Colonic mucosa (tissue), 4 donors: ENCODE measurements around the gene ABCG1. TPM values are rescaled to one million over a fixed set of nuclear protein-coding genes. Genes with fewer than 3 reads are reported as not detected.

Source experiments
- DNase-seq: peaks from one replicate; pipeline ENCODE4 v3.0.0-alpha.2; 2020
- H3K27ac ChIP-seq: fragments of 200-600 bp; one replicate; pipeline ENCODE4 v1.8.0; 2021
- H3K27me3 ChIP-seq: fragments of 200-600 bp; one replicate; pipeline ENCODE4 v1.8.0; 2021
- H3K36me3 ChIP-seq: fragments of 200-600 bp; one replicate; pipeline ENCODE4 v1.8.0; 2021
- H3K4me1 ChIP-seq: fragments of 200-600 bp; one replicate; pipeline ENCODE4 v1.8.0; 2021; ENCODE audit warnings: mild to moderate bottlenecking
- H3K4me3 ChIP-seq: fragments of 200-600 bp; one replicate; pipeline ENCODE4 v1.8.0; 2021
- H3K9ac ChIP-seq, 2 donors: one replicate each; pipeline ENCODE4 v1.7.0; 2013; ENCODE audit warnings: control low read depth in 2 of 2, low read depth in 2 of 2, low read length in 2 of 2
- H3K9me3 ChIP-seq: fragments of 200-600 bp; one replicate; pipeline ENCODE4 v1.8.0; 2021
- intact Hi-C: fragments of 100-400 bp; cut with DNase I; formaldehyde crosslinking; loops from one replicate; pipeline ENCODE4 v1.14.1; 2022
- total RNA-seq, 2 donors: library from RNA; stranded (reverse); fragmentation: NEBNext Ultra II Directional in 1 of 2; extraction: Animal tissue kit (Norgen Biotek cat#: 25700) in 1 of 2; gene quantifications; one replicate each; pipeline ENCODE4 v1.2.1, GENCODE V29; 2021
- TF ChIP-seq, protein P1 (sequence below): fragments of 200-600 bp; IDR thresholded peaks from one replicate; pipeline ENCODE4 v1.8.0; 2022; ENCODE audit warnings: antibody characterized with exemption, mild to moderate bottlenecking
- donor health status: healthy.
- donor health status: DM: no; HTN: no; CAD: no.
- donor health status: DM: no; HTN: no; CAD: no.

The ABCG1 gene
- total RNA-seq, 2 donors from 2014 or later, result 13.8 to 60.0 TPM

DNA sequence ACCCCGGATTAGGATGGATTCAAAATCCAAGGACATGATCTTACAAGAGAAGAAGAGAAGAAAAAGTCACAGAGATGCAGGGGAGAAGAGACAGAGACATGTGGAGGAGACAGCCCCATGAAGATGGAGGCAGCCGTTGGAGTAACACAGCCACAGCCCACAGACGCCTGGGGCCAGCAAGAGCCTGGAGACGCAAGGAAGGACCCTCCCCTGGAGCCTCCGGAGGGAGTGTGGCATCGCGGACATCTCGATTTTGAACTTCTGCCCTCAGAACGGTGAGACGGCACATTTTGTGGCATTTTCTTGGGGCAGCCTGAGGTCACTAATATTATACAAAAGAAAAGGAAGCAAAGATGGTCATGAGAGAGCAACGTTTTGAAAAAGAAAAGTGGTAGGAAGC lies 28.8 kb downstream of the ABCG1 start:
- H3K4me1 ChIP-seq, result no peaks in the 10 kb centered on the region
- no peak overlapping the region for H3K9ac ChIP-seq
- intact Hi-C loops, result no loop called here
- no peaks in the 10 kb centered on the region for H3K36me3 ChIP-seq
- no peak overlapping the region for H3K4me3 ChIP-seq
- no peaks in the 10 kb centered on the region for H3K9me3 ChIP-seq
- no peak overlapping the region for H3K27ac ChIP-seq
- H3K27me3 ChIP-seq, result no peaks in the 10 kb centered on the region
- DNase-seq, result no peak
- TF ChIP-seq, protein P1, sequence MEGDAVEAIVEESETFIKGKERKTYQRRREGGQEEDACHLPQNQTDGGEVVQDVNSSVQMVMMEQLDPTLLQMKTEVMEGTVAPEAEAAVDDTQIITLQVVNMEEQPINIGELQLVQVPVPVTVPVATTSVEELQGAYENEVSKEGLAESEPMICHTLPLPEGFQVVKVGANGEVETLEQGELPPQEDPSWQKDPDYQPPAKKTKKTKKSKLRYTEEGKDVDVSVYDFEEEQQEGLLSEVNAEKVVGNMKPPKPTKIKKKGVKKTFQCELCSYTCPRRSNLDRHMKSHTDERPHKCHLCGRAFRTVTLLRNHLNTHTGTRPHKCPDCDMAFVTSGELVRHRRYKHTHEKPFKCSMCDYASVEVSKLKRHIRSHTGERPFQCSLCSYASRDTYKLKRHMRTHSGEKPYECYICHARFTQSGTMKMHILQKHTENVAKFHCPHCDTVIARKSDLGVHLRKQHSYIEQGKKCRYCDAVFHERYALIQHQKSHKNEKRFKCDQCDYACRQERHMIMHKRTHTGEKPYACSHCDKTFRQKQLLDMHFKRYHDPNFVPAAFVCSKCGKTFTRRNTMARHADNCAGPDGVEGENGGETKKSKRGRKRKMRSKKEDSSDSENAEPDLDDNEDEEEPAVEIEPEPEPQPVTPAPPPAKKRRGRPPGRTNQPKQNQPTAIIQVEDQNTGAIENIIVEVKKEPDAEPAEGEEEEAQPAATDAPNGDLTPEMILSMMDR, result no peak

- Histone ChIP-seq H3K9ac (no peak overlapping the region), H3K4me3 (no peak overlapping the region), H3K27ac (no peak overlapping the region), H3K36me3 (no peaks in the 10 kb centered on the region), H3K27me3 (no peaks in the 10 kb centered on the region), H3K9me3 (no peaks in the 10 kb centered on the region), H3K4me1 (no peaks in the 10 kb centered on the region)
- no peak for DNase-seq
- intact Hi-C loops, result no loop called here
- TF ChIP-seq, protein P1, result no peak
Measured at GRCh38 chr21:42248241-42248640, 29.3 kb downstream of the ABCG1 start.

DNA sequence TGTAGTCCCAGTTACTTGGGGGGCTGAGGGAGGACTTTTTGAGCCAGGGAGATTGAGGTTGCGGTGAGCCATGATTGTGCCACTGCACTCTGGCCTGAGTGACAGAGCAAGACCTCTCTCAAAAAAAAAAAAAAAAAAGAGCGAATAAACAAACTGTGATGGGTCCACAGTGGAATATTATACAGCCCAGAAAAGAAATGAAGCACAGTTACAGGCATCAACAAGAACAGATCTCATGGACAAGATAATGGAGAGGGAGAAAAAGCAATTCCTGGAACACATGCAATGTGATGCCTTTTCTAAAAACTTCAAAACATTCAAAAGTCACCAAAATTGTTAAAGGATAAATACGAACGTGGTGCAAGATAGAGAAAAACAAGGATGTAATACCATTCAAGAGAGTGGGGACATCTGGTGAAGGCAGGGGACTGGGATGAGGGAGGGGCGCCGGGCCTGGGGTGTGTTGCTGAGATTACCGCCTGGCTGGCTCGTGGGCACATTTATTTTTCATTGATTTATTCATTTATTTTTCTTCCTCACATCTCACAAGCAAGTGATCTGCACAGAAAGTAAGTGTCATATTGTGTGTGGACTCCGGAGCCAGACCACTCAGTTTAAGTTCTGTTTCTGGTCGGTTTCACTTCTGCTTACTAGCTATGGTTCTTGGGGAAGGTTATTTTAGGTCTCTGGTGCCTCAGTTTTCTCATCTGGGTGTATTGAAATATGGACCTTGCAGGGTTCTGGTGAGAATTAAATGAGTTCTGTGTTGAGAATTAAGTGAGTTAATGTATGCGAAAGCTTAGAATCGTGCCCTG lies 30.1 kb downstream of the ABCG1 start:
- Histone ChIP-seq H3K27me3 (no peaks in the 10 kb centered on the region), H3K27ac (no peak overlapping the region), H3K36me3 (no peaks in the 10 kb centered on the region), H3K9ac (no peak overlapping the region), H3K4me3 (no peak overlapping the region), H3K4me1 (no peaks in the 10 kb centered on the region), H3K9me3 (no peaks in the 10 kb centered on the region)
- no peak for DNase-seq
- TF ChIP-seq, protein P1, result no peak
- intact Hi-C loops, result no loop called here

DNA sequence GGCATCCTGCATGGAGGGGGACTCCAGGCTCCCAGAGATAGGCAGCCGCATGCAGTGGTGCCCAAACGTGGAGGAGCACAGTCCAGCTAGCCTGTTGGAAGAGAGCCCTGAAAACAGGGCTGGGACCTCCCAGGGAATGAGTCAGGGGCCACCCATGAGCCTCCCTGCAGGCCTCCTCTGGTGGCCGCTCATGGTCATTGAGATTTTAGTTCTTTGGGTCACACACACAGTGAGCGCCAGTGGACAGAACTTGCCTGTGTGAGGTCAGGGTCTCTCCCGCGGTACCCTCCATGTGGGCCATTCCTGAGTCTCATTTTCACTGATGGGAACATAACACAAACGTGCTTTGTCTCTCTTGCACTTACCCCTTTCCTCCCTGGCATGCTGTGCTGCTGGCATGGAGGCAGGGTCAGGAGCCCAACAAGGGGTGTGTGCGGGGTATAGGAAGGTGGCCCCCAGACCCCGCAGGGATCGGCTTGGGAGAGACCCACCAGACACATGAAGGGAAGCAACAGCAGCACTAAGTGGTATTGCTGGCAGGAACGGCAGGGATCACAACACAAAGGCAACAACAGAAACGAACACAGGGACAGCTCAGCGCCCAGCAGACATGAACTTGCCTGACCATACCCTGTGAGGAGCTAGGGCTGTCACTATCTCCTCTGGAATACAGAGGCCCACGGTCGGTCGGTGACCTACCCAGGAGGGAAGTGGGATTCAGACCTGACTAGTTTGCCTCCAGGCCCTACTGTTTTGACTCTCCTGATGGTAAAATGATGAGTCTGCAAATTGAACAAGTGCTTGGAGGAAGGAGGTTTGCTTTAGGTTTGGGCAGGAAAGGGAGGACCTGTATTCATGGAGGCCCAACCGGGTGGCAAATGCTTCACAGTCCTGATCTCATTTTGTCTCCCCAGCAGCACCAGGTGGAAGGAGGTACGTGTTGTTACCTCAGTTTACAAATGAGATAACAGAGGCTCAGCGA lies 31.8 kb downstream of the ABCG1 start:
- no peak for DNase-seq
- intact Hi-C loops, result no loop called here
- Histone ChIP-seq H3K36me3 (no peaks in the 10 kb centered on the region), H3K4me1 (no peaks in the 10 kb centered on the region), H3K27me3 (no peaks in the 10 kb centered on the region), H3K9me3 (no peaks in the 10 kb centered on the region), H3K9ac (no peak overlapping the region), H3K27ac (no peak overlapping the region), H3K4me3 (no peak overlapping the region)
- TF ChIP-seq, protein P1, result no peak

GRCh38 chr21:42251654-42252324 lies 32.8 kb downstream of the ABCG1 start:
- no peaks in the 10 kb centered on the region for H3K27me3 ChIP-seq
- no peak overlapping the region for H3K9ac ChIP-seq
- no peak overlapping the region for H3K27ac ChIP-seq
- intact Hi-C loops, result no loop called here
- no peak overlapping the region for H3K4me3 ChIP-seq
- H3K4me1 ChIP-seq, result no peaks in the 10 kb centered on the region
- TF ChIP-seq, protein P1, result no peak
- no peaks in the 10 kb centered on the region for H3K9me3 ChIP-seq
- H3K36me3 ChIP-seq, result no peaks in the 10 kb centered on the region
- DNase-seq, result no peak
